A549 treated with AZD9567 at 1 μM for 4 hours (cell line): ENCODE data around the gene CBLN3. TPM values are rescaled to one million over a fixed set of nuclear protein-coding genes. Genes with fewer than 3 reads are reported as not detected.

Experiments
- total RNA-seq: library from RNA; stranded (reverse); fragments of 200-300 nt; extraction: Qiagen RNA extraction; gene quantifications from 5 replicates; pipeline ENCODE4 v1.2.3, GENCODE V29; 2022; ENCODE audit not compliant: insufficient read depth

Gene CBLN3
- total RNA-seq, result 1.0 to 3.9 TPM (median 1.3 TPM) in 5 replicates

DNA sequence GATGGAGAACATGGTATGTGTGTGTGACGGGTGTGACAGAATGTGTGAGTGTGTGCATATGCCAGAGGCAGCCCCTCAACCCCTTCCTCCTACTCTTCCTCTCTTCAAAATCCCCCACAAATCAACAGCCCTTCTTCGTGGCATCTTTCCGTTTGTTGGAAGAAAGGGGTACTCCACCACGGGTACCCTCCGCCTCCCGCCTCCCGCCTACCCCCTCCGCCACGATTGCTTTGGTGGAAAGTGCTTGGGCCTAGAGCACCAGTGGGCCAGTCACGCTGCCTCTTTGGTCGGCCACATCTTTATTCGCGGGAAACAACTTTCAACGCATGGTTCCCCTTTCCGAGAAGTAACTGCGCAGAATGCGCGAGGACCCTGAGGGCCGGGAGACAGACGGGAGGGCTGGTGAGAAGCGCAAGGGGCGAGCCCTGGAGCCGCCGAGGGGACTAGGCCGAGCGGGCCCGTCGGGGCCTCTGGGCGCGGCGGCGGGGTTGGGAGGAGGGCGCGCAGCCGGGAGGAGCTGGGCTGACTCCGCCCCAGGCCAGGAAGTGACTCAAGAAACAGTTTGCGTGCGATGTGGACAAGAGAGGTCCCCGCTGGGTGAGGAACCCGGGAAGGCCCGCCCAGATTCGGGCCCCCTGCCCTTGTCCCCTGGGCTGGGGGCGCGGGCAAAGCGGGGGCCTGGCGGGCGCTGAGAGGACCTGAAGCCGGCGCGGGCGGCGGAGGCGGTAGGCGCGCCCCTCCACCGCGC is at the start of gene CBLN3, which contains the start of gene KHNYN:
CBLN3 (minus strand) TSS at position 274 of the 748 bp plus-strand sequence. CDS start 614 bp downstream, outside the sequence.
KHNYN (plus strand) TSS at position 560 of the 748 bp plus-strand sequence. CDS start 777 bp downstream, outside the sequence.

DNA sequence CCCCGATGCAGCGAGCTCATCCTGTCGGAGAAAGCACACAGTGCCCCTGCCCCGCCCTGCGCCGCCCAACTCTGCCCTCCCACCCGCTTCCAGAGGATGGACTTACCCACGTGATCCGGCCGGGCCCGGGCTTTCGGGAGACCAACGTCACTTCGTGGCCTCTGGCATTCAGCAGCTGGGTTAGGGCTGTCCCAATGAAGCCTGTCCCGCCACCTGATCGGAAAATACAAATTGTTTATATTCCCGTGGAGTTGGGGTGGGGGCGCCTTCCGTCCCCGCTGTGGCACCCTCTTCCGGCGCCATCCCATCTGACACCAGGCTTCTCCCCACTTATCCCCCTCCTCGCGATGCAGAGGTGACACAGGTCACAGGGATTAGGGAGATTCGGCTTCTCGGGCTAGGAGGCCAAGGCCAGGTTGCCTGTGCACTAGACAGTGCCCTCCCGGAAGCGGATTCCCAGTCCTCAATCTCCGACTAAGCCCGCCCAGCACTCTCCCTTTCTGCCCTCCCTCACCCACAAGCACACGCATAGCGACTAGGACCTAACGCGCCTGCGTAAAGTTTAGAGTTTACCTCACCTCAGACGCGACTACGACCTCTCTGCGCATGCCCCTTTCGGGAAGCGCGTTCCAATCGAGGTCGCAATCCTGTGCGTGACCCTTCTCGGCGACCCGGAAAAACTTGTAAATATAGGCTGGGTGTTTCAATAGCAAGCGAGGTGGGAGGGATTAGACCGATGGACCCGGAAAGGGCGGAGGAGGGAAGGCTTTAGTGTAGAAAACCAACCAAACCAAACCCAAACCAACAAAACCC is 13.0 kb upstream of the CBLN3 start, which contains the start of gene SDR39U1:
SDR39U1 (minus strand) TSS at position 537 of the 813 bp plus-strand sequence; CDS start at position 530, 7 bp downstream.

DNA sequence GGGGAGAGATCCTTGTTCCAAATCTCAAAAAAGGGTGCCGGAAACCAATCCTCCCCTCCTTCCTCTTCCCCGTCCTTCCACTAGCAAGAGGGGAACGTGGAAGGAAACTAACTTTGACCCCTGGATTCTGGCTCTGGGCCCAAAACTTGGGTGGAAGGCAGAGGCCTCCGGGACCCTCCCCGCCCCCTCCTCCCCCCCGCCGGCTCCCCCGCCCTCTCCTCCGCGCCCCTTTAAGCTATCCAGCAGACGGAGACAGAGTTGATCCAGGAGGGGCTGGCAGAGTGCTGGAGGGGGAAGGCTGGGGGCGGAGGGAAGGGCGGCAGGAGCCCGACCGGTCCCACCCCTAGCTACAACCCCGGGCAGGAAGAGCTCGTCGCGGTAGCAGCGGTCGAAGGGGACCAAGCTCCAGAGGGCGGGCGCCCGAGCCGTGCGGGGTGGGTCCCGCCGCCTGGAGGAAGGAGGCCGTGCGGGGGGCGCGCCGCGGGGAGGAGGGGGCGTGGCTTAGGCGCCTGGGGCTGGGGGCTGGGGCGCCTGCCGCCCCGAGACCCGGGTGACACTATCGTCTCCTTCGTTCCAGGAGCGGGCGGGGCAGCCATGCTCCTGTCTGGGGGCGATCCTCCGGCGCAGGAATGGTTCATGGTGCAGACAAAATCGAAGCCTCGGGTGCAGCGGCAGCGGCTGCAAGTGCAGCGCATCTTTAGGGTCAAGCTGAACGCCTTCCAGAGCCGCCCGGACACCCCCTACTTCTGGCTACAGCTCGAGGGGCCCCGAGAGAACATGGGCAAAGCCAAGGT is 30.6 kb downstream of the CBLN3 start, which contains the start of gene NYNRIN:
NYNRIN (plus strand) TSS at position 351 of the 794 bp plus-strand sequence; CDS start at position 595, 244 bp downstream.

Other genes with a start within 250 kb of the CBLN3 start
- gene IPO4, start 240.9 kb downstream of the CBLN3 start, total RNA-seq, result 73.9 to 90.6 TPM (median 84.9 TPM) in 5 replicates
- gene TM9SF1, start 234.2 kb downstream of the CBLN3 start, total RNA-seq, result 56.1 to 71.9 TPM (median 59.3 TPM) in 5 replicates
- gene TSSK4, start 224.0 kb downstream of the CBLN3 start, total RNA-seq, result not detected in 5 replicates
- 77.6 to 89.1 TPM (median 81.5 TPM) in 5 replicates for gene CHMP4A, start 216.2 kb downstream of the CBLN3 start, total RNA-seq
- 20.7 to 31.9 TPM (median 29.7 TPM) in 5 replicates for gene MDP1, start 213.6 kb downstream of the CBLN3 start, total RNA-seq
- gene NEDD8, start 197.3 kb downstream of the CBLN3 start, total RNA-seq, result 348 to 468 TPM (median 465 TPM) in 5 replicates
- 53.0 to 75.8 TPM (median 56.4 TPM) in 5 replicates for gene GMPR2, start 196.7 kb downstream of the CBLN3 start, total RNA-seq
- gene TINF2, start 187.0 kb downstream of the CBLN3 start, total RNA-seq, result 32.1 to 39.8 TPM (median 39.2 TPM) in 5 replicates
- gene TGM1, start 166.5 kb downstream of the CBLN3 start, total RNA-seq, result 0.66 to 1.5 TPM (median 1.0 TPM) in 4 of 5 replicates, not detected in the other
- 15.3 to 23.4 TPM (median 16.9 TPM) in 5 replicates for gene RABGGTA, start 158.1 kb downstream of the CBLN3 start, total RNA-seq
- gene DHRS1, start 129.9 kb downstream of the CBLN3 start, total RNA-seq, result 9.7 to 13.7 TPM (median 12.1 TPM) in 5 replicates
- gene NOP9, start 129.8 kb downstream of the CBLN3 start, total RNA-seq, result 14.4 to 18.4 TPM (median 16.9 TPM) in 5 replicates
- gene CIDEB, start 121.7 kb downstream of the CBLN3 start, total RNA-seq, result 0.09 to 0.51 TPM (median 0.32 TPM) in 4 of 5 replicates, not detected in the other
- gene LTB4R2, start 119.5 kb downstream of the CBLN3 start, total RNA-seq, result 5.2 to 8.2 TPM (median 6.0 TPM) in 4 of 5 replicates, not detected in the other
- gene LTB4R, start 118.2 kb downstream of the CBLN3 start, total RNA-seq, result 5.7 to 9.1 TPM (median 7.6 TPM) in 5 replicates
- not detected in 5 replicates for gene ADCY4, start 94.6 kb downstream of the CBLN3 start, total RNA-seq
- gene RIPK3, start 89.7 kb downstream of the CBLN3 start, total RNA-seq, result not detected in 5 replicates
- 0.05 to 0.45 TPM (median 0.20 TPM) in 4 of 5 replicates, not detected in the other for gene NFATC4, start 61.5 kb downstream of the CBLN3 start, total RNA-seq
- gene NYNRIN, start 30.7 kb downstream of the CBLN3 start, total RNA-seq, result 0.15 to 0.26 TPM (median 0.16 TPM) in 4 of 5 replicates, not detected in the other
- 22.1 to 29.0 TPM (median 27.5 TPM) in 5 replicates for gene KHNYN, start 286 bp upstream of the CBLN3 start, total RNA-seq
- gene SDR39U1, start 13.1 kb upstream of the CBLN3 start, total RNA-seq, result 42.3 to 51.1 TPM (median 50.2 TPM) in 5 replicates
- gene CMA1, start 78.6 kb upstream of the CBLN3 start, total RNA-seq, result not detected in 5 replicates
- gene CTSG, start 146.6 kb upstream of the CBLN3 start, total RNA-seq, result not detected in 5 replicates
- not detected in 5 replicates for gene GZMH, start 180.0 kb upstream of the CBLN3 start, total RNA-seq
- gene GZMB, start 204.5 kb upstream of the CBLN3 start, total RNA-seq, result not detected in 5 replicates